HG02763 (cell line): ENCODE measurements around the gene ABCG1.
"Not testable (repeated sequence)": the region's sequence is repeated elsewhere in the genome, so short reads cannot be mapped to it uniquely, and the experiment has no call there.

Experiments used
- ATAC-seq: cut with Tn5 transposase; IDR thresholded peaks from one replicate; pipeline ENCODE4 v1.9.1; 2021; ENCODE audit warnings: mild to moderate bottlenecking, moderate library complexity; ENCODE audit not compliant: unreplicated experiment

ABCG1 gene

DNA sequence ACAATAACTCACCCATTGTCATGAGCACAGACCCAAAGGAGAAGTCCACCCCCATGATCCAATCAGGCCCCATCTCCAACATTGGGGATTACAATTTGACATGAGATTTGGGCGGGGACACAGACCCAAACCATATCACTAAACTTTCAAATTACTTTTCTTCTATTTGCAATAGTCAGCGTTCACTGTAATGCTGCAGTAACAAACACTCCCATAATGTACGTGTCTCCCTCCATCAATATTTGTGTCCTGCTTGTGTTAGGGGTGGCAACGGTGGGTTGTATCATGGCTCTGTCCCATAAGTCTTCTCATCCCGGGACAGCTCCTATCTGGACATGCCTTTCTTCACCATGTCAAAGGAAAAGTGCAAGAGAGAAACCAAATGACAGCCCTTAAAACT lies 70.0 kb downstream of the ABCG1 start:
- ATAC-seq, result no peak

DNA sequence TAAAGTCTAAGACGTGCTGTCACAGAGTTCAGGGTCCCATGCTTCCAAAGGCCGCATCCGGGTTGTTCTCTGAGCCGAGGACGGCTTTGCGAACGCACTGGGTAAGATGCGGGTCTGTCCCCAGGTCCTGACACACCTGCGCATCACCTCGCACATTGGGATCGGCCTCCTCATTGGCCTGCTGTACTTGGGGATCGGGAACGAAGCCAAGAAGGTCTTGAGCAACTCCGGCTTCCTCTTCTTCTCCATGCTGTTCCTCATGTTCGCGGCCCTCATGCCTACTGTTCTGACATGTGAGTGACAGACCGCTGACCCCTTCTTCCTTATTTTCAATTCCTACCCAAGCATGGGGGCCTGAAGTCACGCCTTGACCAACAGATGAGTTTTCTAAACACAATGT lies 71.0 kb downstream of the ABCG1 start:
- no peak for ATAC-seq

DNA sequence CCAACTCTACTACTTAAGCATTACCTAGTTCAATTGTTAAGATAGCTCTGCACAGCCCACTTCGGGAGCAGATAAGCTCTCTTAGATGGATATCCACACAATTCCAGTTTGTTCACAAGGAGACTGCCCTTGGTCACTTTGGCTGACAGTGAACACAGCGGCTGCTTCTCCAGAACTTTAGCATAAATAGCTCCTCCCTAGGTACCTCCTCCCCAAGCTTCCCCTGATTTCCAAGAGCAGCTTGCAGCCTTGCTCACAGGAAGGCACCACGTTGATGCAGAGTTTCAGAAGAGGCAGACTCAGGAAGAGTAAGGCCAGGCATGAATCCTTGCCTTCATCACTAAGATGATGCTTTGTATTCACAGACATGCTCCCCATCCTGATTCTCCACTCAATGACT lies 71.6 kb downstream of the ABCG1 start:
- ATAC-seq, result no peak

DNA sequence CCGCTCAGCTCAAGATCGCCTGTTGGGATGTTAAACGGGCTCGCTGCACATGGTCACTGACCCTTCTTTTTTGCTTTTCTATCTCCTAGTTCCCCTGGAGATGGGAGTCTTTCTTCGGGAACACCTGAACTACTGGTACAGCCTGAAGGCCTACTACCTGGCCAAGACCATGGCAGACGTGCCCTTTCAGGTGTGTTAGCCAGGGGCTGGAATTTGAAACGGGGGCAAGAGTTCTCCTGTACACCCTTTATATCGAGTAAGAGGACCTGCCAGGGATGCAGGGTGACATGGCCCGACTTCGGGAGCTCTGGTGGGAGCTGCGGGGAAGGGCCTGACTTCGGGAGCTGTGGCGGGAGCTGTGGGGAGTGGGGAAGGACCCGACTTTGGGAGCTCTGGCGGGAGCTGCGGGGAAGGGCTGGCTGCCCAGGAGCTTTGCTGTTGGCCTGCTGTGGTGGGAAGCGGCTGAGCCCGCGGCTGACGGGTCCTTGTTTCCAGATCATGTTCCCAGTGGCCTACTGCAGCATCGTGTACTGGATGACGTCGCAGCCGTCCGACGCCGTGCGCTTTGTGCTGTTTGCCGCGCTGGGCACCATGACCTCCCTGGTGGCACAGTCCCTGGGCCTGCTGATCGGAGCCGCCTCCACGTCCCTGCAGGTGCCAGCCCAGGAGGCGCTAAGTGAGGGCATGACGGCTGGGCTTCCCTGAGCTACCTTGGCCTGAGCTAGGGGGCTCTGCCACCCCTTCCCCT lies 72.2 kb downstream of the ABCG1 start:
- no peak for ATAC-seq

DNA sequence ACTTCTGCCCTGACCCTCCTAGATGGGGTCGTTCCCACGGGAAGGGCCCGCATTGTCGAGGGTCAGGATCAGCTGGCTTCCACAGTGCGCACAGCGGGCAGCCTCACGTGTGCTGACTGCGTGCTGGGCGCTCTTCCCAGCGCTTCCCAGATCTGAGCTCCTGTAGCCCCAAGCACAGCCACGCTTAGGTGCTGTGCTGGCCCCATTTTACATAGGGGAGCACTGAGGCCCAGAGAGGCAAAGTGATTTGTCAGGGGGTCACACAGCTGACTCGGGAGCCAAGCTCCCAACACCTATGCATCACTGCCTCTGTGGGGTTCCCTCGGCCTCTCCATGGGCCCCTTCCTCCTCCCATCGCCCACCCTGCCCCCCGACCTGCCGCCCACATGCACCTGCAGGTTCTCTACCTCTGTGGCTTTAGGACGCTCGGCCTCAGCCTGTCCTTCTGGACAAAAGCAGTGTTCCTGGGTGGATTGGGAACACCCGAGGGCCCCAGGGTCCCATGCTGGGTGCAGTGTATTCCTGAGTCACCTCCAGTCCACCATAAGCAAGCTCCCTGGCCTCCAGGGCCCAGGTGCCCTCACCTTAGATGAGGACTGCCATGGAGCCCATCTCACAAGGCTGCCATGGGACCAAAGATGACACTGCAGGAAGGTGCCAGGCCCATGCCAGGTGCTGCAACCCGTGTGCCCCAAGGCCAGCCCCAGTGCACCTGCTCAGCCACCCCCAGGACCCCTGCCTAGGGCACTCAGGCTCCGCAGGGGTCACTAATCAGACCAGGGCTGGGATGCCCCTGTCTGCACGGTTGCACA lies 73.0 kb downstream of the ABCG1 start:
- no peak for ATAC-seq

DNA sequence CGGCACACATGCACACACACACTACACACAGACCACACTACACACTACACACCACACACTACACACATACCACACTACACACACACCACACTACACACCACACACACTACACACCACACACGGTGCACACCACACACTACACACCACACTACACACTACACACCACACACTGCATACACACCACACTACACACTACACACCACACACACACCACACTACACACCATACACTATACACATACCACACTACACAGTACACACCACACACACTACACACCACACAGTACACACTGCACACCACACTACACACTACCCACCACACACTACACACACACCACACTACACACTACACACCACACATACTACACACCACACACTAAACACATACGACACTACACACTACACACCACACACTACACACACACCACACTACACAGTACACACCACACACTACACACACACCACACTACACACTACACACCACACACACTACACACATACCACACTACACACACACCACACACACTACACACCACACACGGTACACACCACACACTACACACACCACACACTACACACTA lies 73.7 kb downstream of the ABCG1 start:
- ATAC-seq, result not testable (repeated sequence)

DNA sequence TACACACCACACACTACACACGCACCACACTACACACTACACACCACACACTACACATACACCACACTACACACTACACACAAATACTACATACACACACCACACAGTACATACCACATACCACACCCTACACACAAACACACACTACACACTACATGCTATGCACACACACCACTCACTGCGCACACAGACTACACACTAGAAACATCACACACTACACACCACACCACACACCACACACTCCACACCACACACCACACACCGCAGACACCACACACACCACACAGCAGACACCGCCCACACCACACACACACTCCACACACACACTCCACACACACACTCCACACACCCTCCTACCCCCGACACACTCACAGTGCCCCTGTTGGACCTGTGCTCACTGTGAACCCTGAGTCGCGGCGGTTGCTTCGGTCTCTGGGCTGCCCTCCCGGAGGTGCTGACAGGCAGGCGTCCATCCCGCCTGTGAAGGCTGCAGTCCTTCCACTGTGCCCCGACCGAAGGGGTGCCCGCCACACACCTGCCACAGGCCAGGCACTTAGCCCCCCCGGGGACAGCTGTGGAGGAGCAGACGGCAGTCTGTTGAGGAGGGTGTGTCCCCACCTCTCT lies 74.8 kb downstream of the ABCG1 start:
- no peak for ATAC-seq

DNA sequence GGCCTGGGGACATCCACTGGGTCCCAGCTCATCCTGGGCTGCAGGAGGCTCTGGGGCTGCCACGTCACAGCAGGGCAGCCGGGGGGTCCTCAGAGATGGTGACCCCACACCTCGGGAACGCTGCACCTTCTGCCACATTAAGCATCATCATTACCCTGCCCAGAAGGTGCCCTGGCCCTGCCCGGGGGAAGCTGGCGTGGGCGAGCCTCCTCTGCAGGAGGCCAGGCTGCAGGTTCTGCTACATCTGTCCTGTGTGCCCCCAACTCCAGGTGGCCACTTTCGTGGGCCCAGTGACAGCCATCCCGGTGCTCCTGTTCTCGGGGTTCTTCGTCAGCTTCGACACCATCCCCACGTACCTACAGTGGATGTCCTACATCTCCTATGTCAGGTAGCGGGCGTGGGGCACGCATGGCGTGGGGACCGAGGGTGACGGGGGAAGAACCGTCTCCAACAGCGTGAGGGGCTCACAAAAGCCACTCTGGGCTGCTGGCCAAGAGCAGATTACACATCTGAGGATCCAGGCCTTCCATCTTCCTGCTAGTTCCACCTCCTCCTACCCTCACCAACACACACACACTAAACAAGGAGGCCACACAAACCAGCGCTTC lies 75.4 kb downstream of the ABCG1 start:
- no peak for ATAC-seq

DNA sequence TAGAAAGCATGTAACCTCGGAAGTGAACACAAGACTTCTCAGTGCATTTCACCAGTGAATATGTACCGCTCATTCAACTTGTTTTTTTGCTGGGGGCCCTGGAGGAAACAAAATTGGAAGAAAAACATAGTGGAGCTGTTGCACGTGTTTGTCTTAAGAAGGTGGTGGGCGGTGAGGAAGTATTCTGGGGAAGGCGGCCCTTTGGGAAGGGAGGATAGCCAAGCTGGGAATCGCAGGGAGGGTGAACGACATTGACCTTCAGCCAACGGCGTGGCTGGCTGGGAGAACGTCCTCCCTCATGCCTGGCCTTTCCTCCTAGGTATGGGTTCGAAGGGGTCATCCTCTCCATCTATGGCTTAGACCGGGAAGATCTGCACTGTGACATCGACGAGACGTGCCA lies 76.9 kb downstream of the ABCG1 start:
- ATAC-seq, result no peak

DNA sequence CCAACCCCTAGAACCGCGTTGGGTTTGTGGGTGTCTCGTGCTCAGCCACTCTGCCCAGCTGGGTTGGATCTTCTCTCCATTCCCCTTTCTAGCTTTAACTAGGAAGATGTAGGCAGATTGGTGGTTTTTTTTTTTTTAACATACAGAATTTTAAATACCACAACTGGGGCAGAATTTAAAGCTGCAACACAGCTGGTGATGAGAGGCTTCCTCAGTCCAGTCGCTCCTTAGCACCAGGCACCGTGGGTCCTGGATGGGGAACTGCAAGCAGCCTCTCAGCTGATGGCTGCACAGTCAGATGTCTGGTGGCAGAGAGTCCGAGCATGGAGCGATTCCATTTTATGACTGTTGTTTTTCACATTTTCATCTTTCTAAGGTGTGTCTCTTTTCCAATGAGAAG lies 77.6 kb downstream of the ABCG1 start:
- no peak for ATAC-seq

DNA sequence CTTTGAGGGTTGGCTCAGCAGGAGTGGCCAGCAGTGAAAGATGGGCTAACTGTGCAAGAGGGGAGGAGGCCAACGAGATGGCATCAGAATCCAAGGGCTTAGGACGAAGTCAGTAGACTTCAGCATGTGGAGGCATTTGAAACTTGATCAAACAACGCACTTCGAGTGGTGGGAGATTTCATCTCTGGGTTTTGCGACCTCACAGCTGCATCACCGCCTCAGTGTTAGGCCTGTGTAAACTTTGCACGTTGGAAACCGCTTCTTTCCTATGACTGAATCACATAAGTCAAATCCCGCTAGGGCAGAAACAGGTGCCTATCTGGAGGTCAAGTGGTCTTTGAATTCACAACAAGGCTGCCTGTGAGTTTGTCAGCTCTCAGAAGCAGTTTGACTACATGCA lies 78.4 kb downstream of the ABCG1 start:
- ATAC-seq, result no peak

DNA sequence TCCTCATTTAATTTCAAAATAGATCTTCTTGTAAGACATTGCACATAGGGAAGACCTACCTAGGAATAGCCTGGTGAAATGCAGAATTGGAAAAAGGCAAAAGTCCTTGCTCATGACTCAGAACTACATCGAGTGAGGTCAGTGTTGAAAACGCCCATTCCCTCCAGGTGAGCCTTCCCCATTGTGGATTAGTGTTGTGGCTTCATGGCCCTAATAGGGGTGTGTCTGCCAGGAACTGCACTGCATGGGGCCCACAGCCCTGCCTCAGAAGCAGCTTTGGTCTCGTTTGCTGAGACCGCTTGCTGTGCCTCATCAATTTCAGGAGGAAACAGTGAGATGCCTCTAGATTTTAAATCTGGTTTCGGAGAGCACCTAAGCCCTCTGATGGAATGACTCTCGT lies 79.3 kb downstream of the ABCG1 start:
- ATAC-seq, result no peak

DNA sequence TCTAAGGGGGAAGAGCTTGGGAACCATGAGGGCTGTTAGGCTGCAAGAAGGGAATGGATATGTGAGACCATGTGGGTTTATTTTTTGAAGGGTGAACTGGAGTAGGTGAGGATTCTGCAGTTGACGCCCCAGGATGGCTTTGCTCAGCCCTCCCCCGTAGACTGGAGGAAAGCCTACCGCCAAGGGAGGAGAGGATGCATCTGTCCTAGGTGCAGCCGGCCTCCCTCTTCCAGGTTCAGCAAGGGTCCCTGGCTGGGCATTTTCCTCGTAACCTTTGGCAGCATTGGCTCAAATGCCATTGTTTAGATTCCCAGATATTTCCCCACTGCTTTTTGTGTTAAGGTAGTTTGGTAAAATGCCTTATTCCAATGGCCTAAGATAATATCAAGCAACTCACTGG lies 79.7 kb downstream of the ABCG1 start:
- no peak for ATAC-seq

DNA sequence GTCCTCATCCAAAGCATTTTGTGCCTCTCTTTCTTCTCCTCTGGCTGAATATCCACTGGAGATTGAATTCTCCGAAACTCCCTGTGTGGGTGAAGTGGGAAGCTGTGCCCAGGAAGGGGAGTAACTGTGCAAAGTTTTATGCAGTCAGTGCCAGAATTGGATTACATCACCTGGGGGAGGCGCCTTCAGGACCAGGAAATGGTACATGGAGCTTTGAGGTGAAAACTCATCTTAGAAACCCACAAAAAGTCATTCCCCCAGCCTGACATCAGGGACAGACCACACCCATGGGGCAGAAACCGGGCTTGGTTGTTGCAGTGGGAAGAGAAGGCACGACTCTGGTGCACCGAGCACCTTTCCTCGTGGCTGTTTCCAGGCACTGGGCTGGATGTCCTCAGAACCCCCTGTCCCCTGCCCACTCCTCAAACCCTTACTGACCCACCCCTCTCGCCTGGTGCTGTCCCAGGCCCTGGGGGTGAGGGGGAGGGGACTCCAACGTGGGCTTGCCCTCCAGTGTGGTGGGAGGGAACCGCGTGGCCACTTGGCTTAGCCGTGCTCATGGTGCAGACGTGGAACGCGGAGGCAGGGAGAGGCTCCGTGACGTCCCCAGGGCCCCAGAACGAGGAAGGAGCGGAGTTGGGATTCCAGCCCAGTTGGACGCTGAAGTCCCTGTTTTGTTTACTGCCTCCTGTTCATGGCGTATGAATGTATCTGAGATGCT lies 80.5 kb downstream of the ABCG1 start:
- no peak for ATAC-seq

DNA sequence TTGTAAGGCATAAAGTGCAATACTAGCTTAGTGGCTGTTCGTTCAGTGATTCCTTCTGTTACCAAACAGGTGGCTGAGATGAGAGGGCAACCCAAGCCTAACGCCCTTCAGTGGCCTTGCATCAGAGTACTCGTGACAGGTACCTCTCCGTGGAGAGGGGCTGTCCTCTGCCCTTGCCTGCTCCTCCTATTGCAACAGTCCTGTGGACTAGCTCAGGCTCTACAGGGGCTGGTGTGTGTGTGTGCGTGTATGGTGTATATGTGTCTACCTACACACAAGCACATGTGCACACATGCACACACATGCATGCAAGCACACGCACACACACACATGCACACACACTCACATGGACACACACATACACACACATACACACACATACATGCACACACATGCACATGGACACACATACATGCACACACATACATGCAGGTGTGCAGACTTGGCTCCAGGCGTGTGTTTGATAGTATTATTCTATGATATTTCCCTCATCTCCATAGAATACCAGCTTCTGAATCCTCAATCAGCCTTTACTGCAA lies 81.2 kb downstream of the ABCG1 start:
- ATAC-seq, result no peak

DNA sequence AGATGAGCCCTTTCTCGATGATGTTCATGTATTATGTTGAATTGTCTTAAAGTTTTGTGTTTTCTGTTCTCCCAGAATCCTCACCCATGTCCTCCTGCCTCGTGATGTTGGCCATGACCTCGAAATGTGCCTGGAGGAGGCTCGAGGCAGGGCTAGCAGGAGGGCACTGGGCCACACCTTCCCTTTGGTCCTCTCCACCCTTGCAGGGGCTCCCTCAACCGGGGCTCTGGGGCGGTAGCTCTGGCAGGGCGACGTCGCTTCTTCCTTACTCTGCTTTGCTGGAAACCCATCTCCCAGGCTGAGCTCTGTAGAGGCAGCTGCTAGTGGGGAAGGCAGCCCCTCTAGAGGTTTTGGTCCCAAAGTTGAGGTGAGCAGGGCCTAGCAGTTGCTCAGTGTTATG lies 82.0 kb downstream of the ABCG1 start:
- ATAC-seq, result no peak

DNA sequence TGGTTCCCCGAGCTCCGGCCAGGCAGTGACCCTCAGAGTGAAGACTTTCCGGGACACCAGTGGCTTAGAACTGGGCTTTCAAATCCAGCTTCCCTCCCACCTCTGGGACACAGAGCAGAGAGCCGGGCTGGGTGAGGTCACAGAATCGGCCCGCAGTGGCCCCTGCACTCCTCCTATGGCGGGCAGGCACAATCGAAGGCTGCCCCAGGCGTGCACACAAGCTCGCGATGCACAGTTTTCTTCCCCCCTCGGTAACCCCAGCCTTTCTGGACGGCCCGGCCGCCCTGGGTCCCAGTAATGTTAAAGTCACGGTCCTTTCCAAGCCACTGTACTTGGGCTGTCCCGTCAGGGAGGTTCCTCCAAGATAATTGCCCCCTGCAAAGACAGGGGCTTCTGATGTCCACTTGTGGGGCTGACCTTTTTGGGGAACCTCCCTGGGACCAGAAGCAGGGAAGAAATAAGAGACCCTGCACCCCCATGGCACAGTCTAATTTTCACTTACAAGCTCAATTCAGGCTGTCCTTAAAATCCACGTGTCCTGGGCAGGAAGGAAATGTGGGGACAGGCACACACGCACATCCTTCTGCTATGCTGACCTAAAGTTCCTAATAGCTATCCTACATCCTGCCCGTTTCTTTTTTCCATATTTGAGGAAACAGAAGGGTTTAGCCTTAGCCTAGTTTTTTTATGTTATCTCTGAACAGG lies 82.6 kb downstream of the ABCG1 start:
- no peak for ATAC-seq

DNA sequence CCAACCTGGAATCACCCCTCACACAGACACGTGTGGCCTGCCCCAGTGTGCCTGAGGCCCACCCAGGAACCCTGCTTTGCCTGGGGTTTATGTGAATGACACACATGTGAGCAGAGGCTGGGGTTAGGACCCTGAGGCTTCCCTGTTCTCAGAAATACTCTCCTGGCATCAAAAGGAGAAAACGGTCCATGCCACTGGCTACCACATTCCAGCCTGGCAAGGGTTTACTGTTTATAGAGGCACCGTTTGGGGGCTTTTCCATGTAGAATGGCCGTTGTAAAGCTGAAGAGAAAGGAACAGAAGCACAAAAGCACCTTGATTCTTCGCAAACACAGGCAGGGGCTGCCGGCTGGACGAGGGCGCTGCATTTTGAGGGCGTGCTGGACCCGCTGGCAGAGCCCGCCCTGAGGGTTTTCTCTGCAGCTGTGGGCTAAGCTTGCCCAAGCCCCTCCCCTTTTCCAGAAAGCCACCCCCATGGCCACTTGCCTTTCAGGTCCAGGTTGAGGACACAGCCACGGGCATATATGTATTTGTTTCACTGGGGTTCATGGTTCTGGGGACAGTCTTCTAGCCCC lies 83.2 kb downstream of the ABCG1 start:
- ATAC-seq, result no peak

DNA sequence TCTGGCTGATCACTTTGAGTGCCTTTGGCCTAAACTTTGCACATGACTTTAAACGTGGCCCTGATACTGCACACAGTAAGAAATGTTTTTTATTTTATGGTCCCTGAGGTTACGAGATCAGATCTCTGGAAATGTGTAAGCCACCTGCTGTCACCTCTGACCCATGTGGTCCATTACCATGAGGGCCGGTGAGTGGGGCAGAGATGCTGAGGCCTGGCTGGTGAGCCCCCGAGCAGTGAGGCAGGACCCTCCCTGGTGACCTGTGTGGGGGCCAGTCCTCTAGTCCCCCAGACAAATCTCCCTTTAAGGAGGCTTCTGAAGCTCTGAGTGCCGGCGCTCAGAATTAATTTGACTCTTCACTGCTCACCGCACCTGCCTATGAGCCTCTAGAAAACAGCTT lies 83.9 kb downstream of the ABCG1 start:
- ATAC-seq, result no peak
